WTC11 (cell line): Measurements from ENCODE around the gene ANO3.

Experiments used
- CBFB ChIP-seq: sonication (generic); formaldehyde crosslinking; IDR thresholded peaks from 2 replicates; pipeline ENCODE4 v1.8.1; 2022; ENCODE audit warnings: mild to moderate bottlenecking, low read depth, missing genetic modification reagents
- CTCF ChIP-seq: fragments of 200-600 bp; IDR thresholded peaks from 2 replicates; pipeline ENCODE4 v1.8.0; 2022; ENCODE audit warnings: antibody characterized with exemption
- FOXJ3 ChIP-seq: sonication (generic); formaldehyde crosslinking; IDR thresholded peaks from 2 replicates; pipeline ENCODE4 v1.9.0; 2021; ENCODE audit warnings: missing genetic modification reagents, mild to moderate bottlenecking, borderline replicate concordance
- FOXK1 ChIP-seq: sonication (generic); formaldehyde crosslinking; IDR thresholded peaks from 2 replicates; pipeline ENCODE4 v1.8.0; 2022; ENCODE audit warnings: mild to moderate bottlenecking, moderate library complexity, missing genetic modification reagents
- IRF2 ChIP-seq: sonication (generic); formaldehyde crosslinking; IDR thresholded peaks from 2 replicates; pipeline ENCODE4 v1.8.0; 2022; ENCODE audit warnings: low read depth, missing genetic modification reagents, borderline replicate concordance
- MAX ChIP-seq: sonication (generic); formaldehyde crosslinking; IDR thresholded peaks from 2 replicates; pipeline ENCODE4 v1.8.0; 2022; ENCODE audit warnings: mild to moderate bottlenecking, missing genetic modification reagents
- NFE2L1 ChIP-seq: sonication (generic); formaldehyde crosslinking; IDR thresholded peaks from 2 replicates; pipeline ENCODE4 v1.8.1; 2023; ENCODE audit warnings: missing genetic modification reagents
- ZBTB21 ChIP-seq: sonication (generic); formaldehyde crosslinking; IDR thresholded peaks from 2 replicates; pipeline ENCODE4 v1.8.1; 2023; ENCODE audit warnings: mild to moderate bottlenecking, missing genetic modification reagents, borderline replicate concordance
- ZNF121 ChIP-seq: sonication (generic); formaldehyde crosslinking; IDR thresholded peaks from 2 replicates; pipeline ENCODE4 v1.8.0; 2023; ENCODE audit warnings: missing genetic modification reagents
- TF ChIP-seq, protein P1 (sequence below): sonication (generic); formaldehyde crosslinking; IDR thresholded peaks from 2 replicates; pipeline ENCODE4 v1.8.1; 2022; ENCODE audit warnings: low read depth, mild to moderate bottlenecking, moderate library complexity, missing genetic modification reagents, borderline replicate concordance
- TF ChIP-seq, protein P2 (sequence below): sonication (generic); formaldehyde crosslinking; IDR thresholded peaks from 2 replicates; pipeline ENCODE4 v1.8.0; 2022; ENCODE audit warnings: missing genetic modification reagents
- TF ChIP-seq, protein P3 (sequence below): sonication (generic); formaldehyde crosslinking; IDR thresholded peaks from 2 replicates; pipeline ENCODE4 v1.8.0; 2022; ENCODE audit warnings: mild to moderate bottlenecking, missing genetic modification reagents

- no peak for TF ChIP-seq ZBTB21 (CRISPR knock-in tag)
- no peak for TF ChIP-seq CTCF
- TF ChIP-seq, protein P1, sequence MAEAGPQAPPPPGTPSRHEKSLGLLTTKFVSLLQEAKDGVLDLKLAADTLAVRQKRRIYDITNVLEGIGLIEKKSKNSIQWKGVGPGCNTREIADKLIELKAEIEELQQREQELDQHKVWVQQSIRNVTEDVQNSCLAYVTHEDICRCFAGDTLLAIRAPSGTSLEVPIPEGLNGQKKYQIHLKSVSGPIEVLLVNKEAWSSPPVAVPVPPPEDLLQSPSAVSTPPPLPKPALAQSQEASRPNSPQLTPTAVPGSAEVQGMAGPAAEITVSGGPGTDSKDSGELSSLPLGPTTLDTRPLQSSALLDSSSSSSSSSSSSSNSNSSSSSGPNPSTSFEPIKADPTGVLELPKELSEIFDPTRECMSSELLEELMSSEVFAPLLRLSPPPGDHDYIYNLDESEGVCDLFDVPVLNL: no peak
- no peak for TF ChIP-seq IRF2
- TF ChIP-seq MAX: no peak
- TF ChIP-seq, protein P2, sequence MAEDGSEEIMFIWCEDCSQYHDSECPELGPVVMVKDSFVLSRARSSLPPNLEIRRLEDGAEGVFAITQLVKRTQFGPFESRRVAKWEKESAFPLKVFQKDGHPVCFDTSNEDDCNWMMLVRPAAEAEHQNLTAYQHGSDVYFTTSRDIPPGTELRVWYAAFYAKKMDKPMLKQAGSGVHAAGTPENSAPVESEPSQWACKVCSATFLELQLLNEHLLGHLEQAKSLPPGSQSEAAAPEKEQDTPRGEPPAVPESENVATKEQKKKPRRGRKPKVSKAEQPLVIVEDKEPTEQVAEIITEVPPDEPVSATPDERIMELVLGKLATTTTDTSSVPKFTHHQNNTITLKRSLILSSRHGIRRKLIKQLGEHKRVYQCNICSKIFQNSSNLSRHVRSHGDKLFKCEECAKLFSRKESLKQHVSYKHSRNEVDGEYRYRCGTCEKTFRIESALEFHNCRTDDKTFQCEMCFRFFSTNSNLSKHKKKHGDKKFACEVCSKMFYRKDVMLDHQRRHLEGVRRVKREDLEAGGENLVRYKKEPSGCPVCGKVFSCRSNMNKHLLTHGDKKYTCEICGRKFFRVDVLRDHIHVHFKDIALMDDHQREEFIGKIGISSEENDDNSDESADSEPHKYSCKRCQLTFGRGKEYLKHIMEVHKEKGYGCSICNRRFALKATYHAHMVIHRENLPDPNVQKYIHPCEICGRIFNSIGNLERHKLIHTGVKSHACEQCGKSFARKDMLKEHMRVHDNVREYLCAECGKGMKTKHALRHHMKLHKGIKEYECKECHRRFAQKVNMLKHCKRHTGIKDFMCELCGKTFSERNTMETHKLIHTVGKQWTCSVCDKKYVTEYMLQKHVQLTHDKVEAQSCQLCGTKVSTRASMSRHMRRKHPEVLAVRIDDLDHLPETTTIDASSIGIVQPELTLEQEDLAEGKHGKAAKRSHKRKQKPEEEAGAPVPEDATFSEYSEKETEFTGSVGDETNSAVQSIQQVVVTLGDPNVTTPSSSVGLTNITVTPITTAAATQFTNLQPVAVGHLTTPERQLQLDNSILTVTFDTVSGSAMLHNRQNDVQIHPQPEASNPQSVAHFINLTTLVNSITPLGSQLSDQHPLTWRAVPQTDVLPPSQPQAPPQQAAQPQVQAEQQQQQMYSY (CRISPR knock-in tag): no peak
- TF ChIP-seq CBFB: no peak
- TF ChIP-seq FOXK1 (CRISPR knock-in tag): no peak
- no peak for TF ChIP-seq ZNF121 (CRISPR knock-in tag)
- TF ChIP-seq NFE2L1 (CRISPR knock-in tag): no peak
- TF ChIP-seq FOXJ3: no peak
- TF ChIP-seq, protein P3, sequence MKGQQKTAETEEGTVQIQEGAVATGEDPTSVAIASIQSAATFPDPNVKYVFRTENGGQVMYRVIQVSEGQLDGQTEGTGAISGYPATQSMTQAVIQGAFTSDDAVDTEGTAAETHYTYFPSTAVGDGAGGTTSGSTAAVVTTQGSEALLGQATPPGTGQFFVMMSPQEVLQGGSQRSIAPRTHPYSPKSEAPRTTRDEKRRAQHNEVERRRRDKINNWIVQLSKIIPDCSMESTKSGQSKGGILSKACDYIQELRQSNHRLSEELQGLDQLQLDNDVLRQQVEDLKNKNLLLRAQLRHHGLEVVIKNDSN: no peak
Measured at GRCh38 chr11:26332572-26332915, 614 bp downstream of the ANO3 start.
